PFSK-1 (cell line): ENCODE results near the gene SHF. TPM values are rescaled to one million over a fixed set of nuclear protein-coding genes. Genes with fewer than 3 reads are reported as not detected.

Experiments
- FOXP2 ChIP-seq: optimal IDR thresholded peaks from 2 replicates; pipeline ENCODE3; 2011; ENCODE audit warnings: borderline replicate concordance, control low read depth, inconsistent platforms; ENCODE audit not compliant: insufficient read depth; ENCODE audit errors: extremely low read length, extremely low read depth
- POLR2AphosphoS5 ChIP-seq: IDR thresholded peaks from 2 replicates; pipeline ENCODE4 v1.6.1; 2012; ENCODE audit warnings: low read depth, mild to moderate bottlenecking, control low read depth, low read length, moderate library complexity
- SIN3A ChIP-seq: IDR thresholded peaks from 2 replicates; pipeline ENCODE4 v1.6.1; 2012; ENCODE audit warnings: mild to moderate bottlenecking, low read length, moderate library complexity, borderline replicate concordance; ENCODE audit not compliant: insufficient read depth
- TAF1 ChIP-seq: IDR thresholded peaks from 2 replicates; pipeline ENCODE4 v1.6.1; 2012; ENCODE audit warnings: low read length, control low read depth, borderline replicate concordance; ENCODE audit not compliant: insufficient read depth
- polyA plus RNA-seq: library from polyadenylated mRNA; unstranded; fragments of >200 nt; gene quantifications from one replicate; pipeline ENCODE4 v1.2.1, GENCODE V29; 2012; ENCODE audit warnings: low read depth, missing spikeins; ENCODE audit not compliant: insufficient read length
- TF ChIP-seq, protein P1 (sequence below), 2 experiments: IDR thresholded peaks; 2 replicates each; pipeline versions ENCODE4 v1.6.1 to v1.8.0; 2011 to 2012; ENCODE audit warnings: low read depth in 2 of 2, low read length in 2 of 2, control low read depth in 1 of 2, inconsistent platforms in 1 of 2, mild to moderate bottlenecking in 1 of 2, moderate library complexity in 1 of 2; ENCODE audit not compliant: insufficient read depth in 1 of 2

Gene SHF, protein sequence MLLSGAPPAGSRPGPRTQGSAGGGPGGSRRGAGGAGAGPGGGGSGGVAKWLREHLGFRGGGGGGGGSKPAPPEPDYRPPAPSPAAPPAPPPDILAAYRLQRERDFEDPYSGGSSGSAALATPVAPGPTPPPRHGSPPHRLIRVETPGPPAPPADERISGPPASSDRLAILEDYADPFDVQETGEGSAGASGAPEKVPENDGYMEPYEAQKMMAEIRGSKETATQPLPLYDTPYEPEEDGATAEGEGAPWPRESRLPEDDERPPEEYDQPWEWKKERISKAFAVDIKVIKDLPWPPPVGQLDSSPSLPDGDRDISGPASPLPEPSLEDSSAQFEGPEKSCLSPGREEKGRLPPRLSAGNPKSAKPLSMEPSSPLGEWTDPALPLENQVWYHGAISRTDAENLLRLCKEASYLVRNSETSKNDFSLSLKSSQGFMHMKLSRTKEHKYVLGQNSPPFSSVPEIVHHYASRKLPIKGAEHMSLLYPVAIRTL
- 0.98 TPM for polyA plus RNA-seq

DNA sequence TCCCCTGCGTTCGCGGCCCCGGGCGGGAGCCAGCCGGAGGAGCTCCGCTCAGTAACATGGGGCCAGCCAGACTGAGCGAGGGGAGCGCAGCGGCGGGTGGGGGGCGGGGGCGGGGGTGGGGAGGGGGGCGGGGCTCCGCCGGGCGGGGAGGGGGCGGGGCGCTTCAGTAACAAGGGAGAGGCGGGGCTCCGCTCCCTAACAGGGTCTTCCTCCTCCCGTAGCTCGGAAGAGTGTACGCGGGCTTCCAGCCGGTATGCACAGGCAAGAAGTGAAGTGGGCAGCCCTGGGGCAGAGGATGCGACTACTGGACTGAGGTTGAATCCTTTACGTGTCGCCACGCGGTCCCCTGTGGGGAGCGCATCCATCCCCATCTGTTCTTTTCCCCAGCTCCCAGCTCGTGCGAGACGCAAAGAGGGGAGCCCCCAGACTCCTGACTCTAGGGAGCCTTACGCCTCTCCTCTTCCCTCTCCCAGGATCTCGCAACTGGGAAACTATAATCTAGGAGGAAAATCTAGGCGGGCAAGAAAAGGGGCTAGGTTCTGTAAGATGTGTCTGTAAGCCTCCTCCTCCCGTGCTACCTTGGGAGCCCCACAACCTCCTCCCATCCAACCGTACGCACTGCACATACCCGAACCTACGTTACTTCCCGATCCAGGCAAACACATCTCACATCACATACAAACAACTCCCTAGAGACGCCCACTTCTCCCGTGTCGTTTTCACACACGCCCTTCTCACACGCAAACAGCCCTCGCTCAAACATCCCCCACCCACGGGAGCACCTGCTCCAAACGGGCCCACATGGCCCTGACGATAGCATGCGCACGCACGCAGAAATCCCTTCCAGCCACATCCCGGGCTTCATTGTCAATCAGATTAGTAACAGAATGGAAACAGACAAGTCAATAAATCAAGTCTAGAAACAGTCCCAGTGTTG is at the start of gene SHF:
TSS of gene SHF (minus strand) at position 73 of the 937 bp plus-strand sequence. CDS start at position 58, 15 bp downstream.
- TF ChIP-seq SIN3A (no peak), POLR2AphosphoS5 (no peak), FOXP2 (no peak), TAF1 (no peak)
- TF ChIP-seq, protein P1, sequence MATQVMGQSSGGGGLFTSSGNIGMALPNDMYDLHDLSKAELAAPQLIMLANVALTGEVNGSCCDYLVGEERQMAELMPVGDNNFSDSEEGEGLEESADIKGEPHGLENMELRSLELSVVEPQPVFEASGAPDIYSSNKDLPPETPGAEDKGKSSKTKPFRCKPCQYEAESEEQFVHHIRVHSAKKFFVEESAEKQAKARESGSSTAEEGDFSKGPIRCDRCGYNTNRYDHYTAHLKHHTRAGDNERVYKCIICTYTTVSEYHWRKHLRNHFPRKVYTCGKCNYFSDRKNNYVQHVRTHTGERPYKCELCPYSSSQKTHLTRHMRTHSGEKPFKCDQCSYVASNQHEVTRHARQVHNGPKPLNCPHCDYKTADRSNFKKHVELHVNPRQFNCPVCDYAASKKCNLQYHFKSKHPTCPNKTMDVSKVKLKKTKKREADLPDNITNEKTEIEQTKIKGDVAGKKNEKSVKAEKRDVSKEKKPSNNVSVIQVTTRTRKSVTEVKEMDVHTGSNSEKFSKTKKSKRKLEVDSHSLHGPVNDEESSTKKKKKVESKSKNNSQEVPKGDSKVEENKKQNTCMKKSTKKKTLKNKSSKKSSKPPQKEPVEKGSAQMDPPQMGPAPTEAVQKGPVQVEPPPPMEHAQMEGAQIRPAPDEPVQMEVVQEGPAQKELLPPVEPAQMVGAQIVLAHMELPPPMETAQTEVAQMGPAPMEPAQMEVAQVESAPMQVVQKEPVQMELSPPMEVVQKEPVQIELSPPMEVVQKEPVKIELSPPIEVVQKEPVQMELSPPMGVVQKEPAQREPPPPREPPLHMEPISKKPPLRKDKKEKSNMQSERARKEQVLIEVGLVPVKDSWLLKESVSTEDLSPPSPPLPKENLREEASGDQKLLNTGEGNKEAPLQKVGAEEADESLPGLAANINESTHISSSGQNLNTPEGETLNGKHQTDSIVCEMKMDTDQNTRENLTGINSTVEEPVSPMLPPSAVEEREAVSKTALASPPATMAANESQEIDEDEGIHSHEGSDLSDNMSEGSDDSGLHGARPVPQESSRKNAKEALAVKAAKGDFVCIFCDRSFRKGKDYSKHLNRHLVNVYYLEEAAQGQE (IDR thresholded peaks at IDR 0.05; ENCODE audit: insufficient read depth in 1 of 2, low read depth in 2 of 2, low read length in 2 of 2) = no peak

DNA sequence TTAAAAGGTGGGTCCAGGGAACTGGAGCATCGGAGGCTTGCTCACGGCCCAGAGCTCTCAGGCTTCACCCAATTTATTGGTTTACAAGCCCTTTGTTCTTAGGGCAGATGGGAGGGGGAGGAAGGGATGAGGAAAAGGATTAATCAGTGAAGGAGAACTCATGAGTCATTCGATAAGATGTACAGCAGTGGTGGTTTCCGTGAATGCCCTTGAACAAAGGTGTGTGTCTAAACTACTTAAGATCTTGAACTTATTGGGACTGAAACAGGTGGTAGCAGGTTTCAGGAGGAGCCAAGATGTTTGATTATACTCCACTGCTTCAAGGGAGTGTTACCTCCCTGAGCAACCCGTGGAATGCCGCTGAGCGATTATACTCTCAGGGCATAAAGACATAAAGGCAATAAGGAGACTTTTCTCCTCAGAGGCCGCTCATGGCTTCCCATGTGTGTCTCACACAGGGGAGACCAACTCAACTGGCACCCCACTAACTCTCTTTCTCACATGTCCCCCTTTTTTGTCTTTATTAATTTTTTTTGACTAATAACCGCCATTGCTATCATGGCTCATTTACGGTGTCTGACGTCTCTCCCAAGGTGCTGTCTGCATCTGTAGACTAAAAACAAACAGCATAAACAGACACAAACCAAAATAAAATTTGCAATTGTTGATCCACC is 46.9 kb upstream of the SHF start:
- TF ChIP-seq TAF1 (no peak), SIN3A (no peak), POLR2AphosphoS5 (no peak), FOXP2 (no peak)
- TF ChIP-seq, protein P1 (IDR thresholded peaks at IDR 0.05; ENCODE audit: insufficient read depth in 1 of 2, low read depth in 2 of 2, low read length in 2 of 2) = no peak

DNA sequence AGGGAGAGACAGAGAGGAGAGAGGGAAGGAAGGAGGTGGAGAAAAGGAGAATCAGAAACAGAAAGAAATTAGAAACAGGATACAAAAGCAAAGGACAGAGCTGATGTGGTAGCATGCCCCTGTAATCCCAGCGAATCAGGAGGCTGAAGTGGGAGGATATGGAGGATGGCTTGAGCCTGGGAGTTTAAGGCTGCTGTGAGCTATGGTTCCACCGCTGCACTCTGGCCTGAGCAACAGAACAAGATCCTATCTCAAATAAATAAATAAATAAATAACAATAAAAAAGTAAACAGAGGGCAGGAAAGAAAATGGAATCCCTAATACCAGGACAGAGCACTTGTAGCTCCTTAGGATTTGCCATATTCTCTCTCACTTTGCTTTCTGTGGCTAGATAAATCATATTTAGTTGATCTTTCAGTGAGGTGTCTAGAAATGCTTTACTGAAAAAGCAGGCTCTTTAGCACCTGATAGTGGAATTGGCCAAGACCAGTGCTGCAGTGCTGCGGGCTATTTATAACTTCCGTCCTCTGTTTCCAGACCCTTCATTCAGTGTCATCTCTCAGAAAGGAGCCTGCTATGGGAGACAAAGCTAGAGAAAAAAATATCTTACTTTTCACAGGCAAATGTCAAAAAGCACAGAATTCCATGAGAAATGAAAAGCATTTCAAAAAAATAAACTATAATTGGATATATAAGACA is 44.2 kb upstream of the SHF start:
- TF ChIP-seq SIN3A (no peak), TAF1 (no peak), FOXP2 (no peak), POLR2AphosphoS5 (no peak)
- TF ChIP-seq, protein P1 (IDR thresholded peaks at IDR 0.05; ENCODE audit: insufficient read depth in 1 of 2, low read depth in 2 of 2, low read length in 2 of 2) = no peak

DNA sequence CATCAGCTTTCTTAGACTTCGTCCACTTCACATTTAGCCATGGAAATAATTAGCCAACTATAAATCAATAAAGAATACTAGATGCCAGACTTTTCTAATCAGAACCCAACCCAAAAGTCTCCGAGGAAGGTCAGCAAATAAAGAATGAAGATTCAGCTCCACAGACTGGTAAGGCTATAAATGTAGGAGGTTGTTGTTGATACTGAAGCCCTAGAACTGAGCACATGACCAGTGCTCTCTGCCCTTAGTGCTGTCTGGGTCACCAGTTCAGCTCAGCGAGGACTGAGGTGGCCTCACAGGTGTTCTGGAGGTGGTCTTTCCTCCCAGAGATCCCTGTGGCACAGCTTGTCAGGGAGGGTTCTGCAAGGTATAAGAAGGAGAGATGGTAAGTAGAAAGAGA is 43.4 kb upstream of the SHF start:
- no peak for TF ChIP-seq POLR2AphosphoS5
- TF ChIP-seq, protein P1 (IDR thresholded peaks at IDR 0.05; ENCODE audit: insufficient read depth in 1 of 2, low read depth in 2 of 2, low read length in 2 of 2) = no peak
- no peak for TF ChIP-seq TAF1
- no peak for TF ChIP-seq FOXP2
